Keratinocyte (primary cell): Measurements from ENCODE around the gene ENPP3. TPM values are rescaled to one million over a fixed set of nuclear protein-coding genes. Genes with fewer than 3 reads are reported as not detected.

ENCODE experiments used
- DNase-seq: peaks from one replicate; pipeline ENCODE4 v3.0.0-alpha.2; 2011; ENCODE audit warnings: low read depth, missing footprints, low spot score
- FAIRE-seq: peaks from 2 replicates; lab custom pipeline; 2011; peaks lifted over from hg19 to GRCh38; lab: Jason Lieb, UNC
- H2AFZ ChIP-seq: 2 replicates; pipeline ENCODE4 v1.6.0; 2012; ENCODE audit warnings: low read length, control low read depth, inconsistent platforms; ENCODE audit not compliant: control insufficient read depth
- H3K27ac ChIP-seq: 2 replicates; pipeline ENCODE4 v1.5.1; 2011; ENCODE audit warnings: low read length; ENCODE audit not compliant: control insufficient read depth, insufficient read depth
- H3K27me3 ChIP-seq: 3 replicates; pipeline ENCODE4 v1.6.0; 2011; ENCODE audit warnings: low read length; ENCODE audit not compliant: control insufficient read depth, insufficient read depth; ENCODE audit errors: extremely low read depth
- H3K36me3 ChIP-seq, 2 experiments: 2 replicates in 1 of 2; 3 replicates in 1 of 2; pipeline ENCODE4 v1.5.1; 2011; ENCODE audit warnings: low read length in 2 of 2, mild to moderate bottlenecking in 1 of 2; ENCODE audit not compliant: control insufficient read depth in 2 of 2, insufficient read depth in 2 of 2; ENCODE audit errors: extremely low read depth in 1 of 2
- H3K4me1 ChIP-seq: 3 replicates; pipeline ENCODE4 v1.5.1; 2011; ENCODE audit warnings: low read length; ENCODE audit not compliant: control insufficient read depth, insufficient read depth; ENCODE audit errors: extremely low read depth
- H3K4me2 ChIP-seq: 3 replicates; pipeline ENCODE4 v1.6.0; 2011; ENCODE audit warnings: low read depth, low read length; ENCODE audit not compliant: control insufficient read depth, insufficient read depth; ENCODE audit errors: extremely low read depth
- H3K4me3 ChIP-seq, 3 experiments: fragments of 200-600 bp in 1 of 3; sonication (generic) in 1 of 3; 2 replicates in 2 of 3; 3 replicates in 1 of 3; pipeline ENCODE4 v1.5.1; 2011 to 2016; ENCODE audit warnings: low read length in 3 of 3, mild to moderate bottlenecking in 3 of 3, control low read depth in 2 of 3, inconsistent platforms in 1 of 3, low read depth in 1 of 3, mixed read lengths in 1 of 3, mixed run types in 1 of 3, moderate library complexity in 1 of 3; ENCODE audit not compliant: control insufficient read depth in 2 of 3, insufficient read depth in 2 of 3; ENCODE audit errors: extremely low read depth in 1 of 3
- H3K79me2 ChIP-seq: 2 replicates; pipeline ENCODE4 v1.6.0; 2012; ENCODE audit warnings: low read length; ENCODE audit not compliant: control insufficient read depth, insufficient read depth
- H3K9ac ChIP-seq: 3 replicates; pipeline ENCODE4 v1.6.0; 2011; ENCODE audit warnings: low read length; ENCODE audit not compliant: control insufficient read depth, insufficient read depth; ENCODE audit errors: extremely low read depth
- H3K9me1 ChIP-seq: 3 replicates; pipeline ENCODE4 v1.6.0; 2011; ENCODE audit warnings: low read length; ENCODE audit not compliant: control insufficient read depth, insufficient read depth; ENCODE audit errors: extremely low read depth
- H3K9me3 ChIP-seq: 2 replicates; pipeline ENCODE4 v1.5.1; 2012; ENCODE audit warnings: low read depth, low read length; ENCODE audit not compliant: control insufficient read depth
- H4K20me1 ChIP-seq: 3 replicates; pipeline ENCODE4 v1.6.0; 2011; ENCODE audit warnings: low read length; ENCODE audit not compliant: control insufficient read depth, insufficient read depth; ENCODE audit errors: extremely low read depth
- CTCF ChIP-seq, 3 experiments: IDR thresholded peaks in 1 of 3; conservative IDR thresholded peaks in 1 of 3; optimal IDR thresholded peaks in 1 of 3; 2 replicates in 2 of 3; 3 replicates in 1 of 3; pipeline versions ENCODE3 to v1.5.1; 2011; ENCODE audit warnings: low read length in 3 of 3, mild to moderate bottlenecking in 3 of 3, moderate library complexity in 2 of 3, control low read depth in 1 of 3, inconsistent platforms in 1 of 3; ENCODE audit not compliant: insufficient read depth in 2 of 3; ENCODE audit errors: extremely low read depth in 1 of 3
- EZH2 ChIP-seq: IDR thresholded peaks from one replicate; pipeline ENCODE4 v1.6.1; 2012; ENCODE audit warnings: inconsistent platforms, mild to moderate bottlenecking, low read length, moderate library complexity
- dilution Hi-C: fragments of 300-500 bp; cut with MboI; formaldehyde crosslinking; loops from one replicate; pipeline ENCODE4 v1.7.0; 2020; ENCODE audit warnings: low sequenced_read_pairs; ENCODE audit not compliant: extremely low pct_ligation_motif_present
- polyA plus RNA-seq, 5 experiments: library from polyadenylated mRNA; depleted of rRNA in 3 of 5; stranded (reverse) in 3 of 5; stranded (forward) in 1 of 5; unstranded in 1 of 5; fragments of >200 nt; gene quantifications; 1 replicate in 1 of 5; 2 replicates in 3 of 5; 3 replicates in 1 of 5; pipeline versions ENCODE4 v1.2.1 to v1.2.3, GENCODE V29; 2011 to 2012; ENCODE audit warnings: missing spikeins in 2 of 5, low read depth in 1 of 5, low replicate concordance in 1 of 5

Gene ENPP3
- polyA plus RNA-seq, 1 donor (not counting 4 experiments of a cell fraction or from before 2014, with no cell fraction given): not detected

- Histone ChIP-seq H2AFZ (no peak overlapping the region), H3K9me3 (no peaks in the 10 kb centered on the region), H3K27me3 (no peaks in the 10 kb centered on the region), H3K79me2 (no peaks in the 10 kb centered on the region), H3K4me2 (no peak overlapping the region), H3K27ac (no peak overlapping the region), H3K9ac (no peak overlapping the region), H3K36me3 (peaks cover 5 to 13% of the 10 kb centered on the region in 2 experiments), H3K4me3 (no peak overlapping the region), H3K4me1 (no peaks in the 10 kb centered on the region), H3K9me1 (no peaks in the 10 kb centered on the region), H4K20me1 (no peaks in the 10 kb centered on the region)
- FAIRE-seq (no peak), DNase-seq (no peak)
- no peak for TF ChIP-seq EZH2
- no peak for TF ChIP-seq CTCF (optimal IDR thresholded peaks at IDR 0.05 in 1 of 3, IDR thresholded peaks at IDR 0.05 in 1 of 3, conservative IDR thresholded peaks at IDR 0.05 in 1 of 3; ENCODE audit: extremely low read depth in 1 of 3, insufficient read depth in 2 of 3, low read length in 3 of 3)
- dilution Hi-C loops: no loop called here
Measured at GRCh38 chr6:131613296-131613925, 23.7 kb upstream of the ENPP3 start.

GRCh38 chr6:131615275-131615674, 21.8 kb upstream of the ENPP3 start:
- Histone ChIP-seq H3K36me3 (peaks cover 10 to 12% of the 10 kb centered on the region in 2 experiments), H3K9ac (no peak overlapping the region), H4K20me1 (no peaks in the 10 kb centered on the region), H3K4me2 (no peak overlapping the region), H3K4me1 (no peaks in the 10 kb centered on the region), H2AFZ (no peak overlapping the region), H3K9me1 (no peaks in the 10 kb centered on the region), H3K4me3 (no peak overlapping the region), H3K27me3 (no peaks in the 10 kb centered on the region), H3K79me2 (no peaks in the 10 kb centered on the region), H3K9me3 (no peaks in the 10 kb centered on the region), H3K27ac (no peak overlapping the region)
- DNase-seq (no peak), FAIRE-seq (no peak)
- dilution Hi-C loops: no loop called here
- TF ChIP-seq EZH2 (no peak), CTCF (optimal IDR thresholded peaks at IDR 0.05 in 1 of 3, IDR thresholded peaks at IDR 0.05 in 1 of 3, conservative IDR thresholded peaks at IDR 0.05 in 1 of 3; ENCODE audit: extremely low read depth in 1 of 3, insufficient read depth in 2 of 3, low read length in 3 of 3) (no peak)
